ENCODE results near the gene BCL2L2. TPM values are rescaled to one million over a fixed set of nuclear protein-coding genes. Genes with fewer than 3 reads are reported as not detected.

The BCL2L2 gene
- total RNA-seq, 1 experiment from 2014 or later = 18.2 TPM

DNA sequence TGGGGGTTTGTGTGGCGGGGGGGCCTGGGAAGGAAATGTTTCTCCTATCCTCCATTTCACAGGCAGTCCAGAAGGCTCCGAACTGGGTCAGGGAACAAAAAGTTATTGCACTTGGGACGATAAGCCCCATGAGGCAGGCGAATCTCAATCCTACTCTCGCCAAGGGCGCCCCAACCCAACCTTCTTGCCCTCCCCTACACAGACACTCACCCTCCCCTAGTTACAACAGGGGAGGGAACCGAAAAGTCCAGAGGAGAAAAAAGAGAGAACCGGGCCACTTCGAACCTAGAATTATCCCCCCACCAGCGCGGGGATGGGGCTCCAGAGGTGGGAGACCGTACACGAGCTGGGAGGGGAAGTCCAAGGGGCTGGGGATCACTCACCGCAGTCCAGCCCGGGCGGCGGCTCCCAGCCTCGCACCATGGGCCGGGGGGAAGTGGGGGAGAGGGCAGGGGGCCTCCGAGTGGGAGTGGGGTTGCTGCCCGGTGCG lies 21.1 kb upstream of the BCL2L2 start:
- TF ChIP-seq NFATC4 (CRISPR knock-in tag; IDR thresholded peaks at IDR 0.05) = no peak
- TF ChIP-seq, protein P1, sequence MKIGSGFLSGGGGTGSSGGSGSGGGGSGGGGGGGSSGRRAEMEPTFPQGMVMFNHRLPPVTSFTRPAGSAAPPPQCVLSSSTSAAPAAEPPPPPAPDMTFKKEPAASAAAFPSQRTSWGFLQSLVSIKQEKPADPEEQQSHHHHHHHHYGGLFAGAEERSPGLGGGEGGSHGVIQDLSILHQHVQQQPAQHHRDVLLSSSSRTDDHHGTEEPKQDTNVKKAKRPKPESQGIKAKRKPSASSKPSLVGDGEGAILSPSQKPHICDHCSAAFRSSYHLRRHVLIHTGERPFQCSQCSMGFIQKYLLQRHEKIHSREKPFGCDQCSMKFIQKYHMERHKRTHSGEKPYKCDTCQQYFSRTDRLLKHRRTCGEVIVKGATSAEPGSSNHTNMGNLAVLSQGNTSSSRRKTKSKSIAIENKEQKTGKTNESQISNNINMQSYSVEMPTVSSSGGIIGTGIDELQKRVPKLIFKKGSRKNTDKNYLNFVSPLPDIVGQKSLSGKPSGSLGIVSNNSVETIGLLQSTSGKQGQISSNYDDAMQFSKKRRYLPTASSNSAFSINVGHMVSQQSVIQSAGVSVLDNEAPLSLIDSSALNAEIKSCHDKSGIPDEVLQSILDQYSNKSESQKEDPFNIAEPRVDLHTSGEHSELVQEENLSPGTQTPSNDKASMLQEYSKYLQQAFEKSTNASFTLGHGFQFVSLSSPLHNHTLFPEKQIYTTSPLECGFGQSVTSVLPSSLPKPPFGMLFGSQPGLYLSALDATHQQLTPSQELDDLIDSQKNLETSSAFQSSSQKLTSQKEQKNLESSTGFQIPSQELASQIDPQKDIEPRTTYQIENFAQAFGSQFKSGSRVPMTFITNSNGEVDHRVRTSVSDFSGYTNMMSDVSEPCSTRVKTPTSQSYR (CRISPR knock-in tag; IDR thresholded peaks at IDR 0.05) = no peak
- TF ChIP-seq, protein P2, sequence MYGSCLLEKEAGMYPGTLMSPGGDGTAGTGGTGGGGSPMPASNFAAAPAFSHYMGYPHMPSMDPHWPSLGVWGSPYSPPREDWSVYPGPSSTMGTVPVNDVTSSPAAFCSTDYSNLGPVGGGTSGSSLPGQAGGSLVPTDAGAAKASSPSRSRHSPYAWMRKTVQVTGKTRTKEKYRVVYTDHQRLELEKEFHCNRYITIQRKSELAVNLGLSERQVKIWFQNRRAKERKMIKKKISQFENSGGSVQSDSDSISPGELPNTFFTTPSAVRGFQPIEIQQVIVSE (CRISPR knock-in tag; IDR thresholded peaks at IDR 0.05; ENCODE audit: borderline replicate concordance) = no peak
- TF ChIP-seq, protein P3, sequence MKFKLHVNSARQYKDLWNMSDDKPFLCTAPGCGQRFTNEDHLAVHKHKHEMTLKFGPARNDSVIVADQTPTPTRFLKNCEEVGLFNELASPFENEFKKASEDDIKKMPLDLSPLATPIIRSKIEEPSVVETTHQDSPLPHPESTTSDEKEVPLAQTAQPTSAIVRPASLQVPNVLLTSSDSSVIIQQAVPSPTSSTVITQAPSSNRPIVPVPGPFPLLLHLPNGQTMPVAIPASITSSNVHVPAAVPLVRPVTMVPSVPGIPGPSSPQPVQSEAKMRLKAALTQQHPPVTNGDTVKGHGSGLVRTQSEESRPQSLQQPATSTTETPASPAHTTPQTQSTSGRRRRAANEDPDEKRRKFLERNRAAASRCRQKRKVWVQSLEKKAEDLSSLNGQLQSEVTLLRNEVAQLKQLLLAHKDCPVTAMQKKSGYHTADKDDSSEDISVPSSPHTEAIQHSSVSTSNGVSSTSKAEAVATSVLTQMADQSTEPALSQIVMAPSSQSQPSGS (CRISPR knock-in tag; IDR thresholded peaks at IDR 0.05; ENCODE audit: borderline replicate concordance, low read depth) = no peak
- TF ChIP-seq, protein P4, sequence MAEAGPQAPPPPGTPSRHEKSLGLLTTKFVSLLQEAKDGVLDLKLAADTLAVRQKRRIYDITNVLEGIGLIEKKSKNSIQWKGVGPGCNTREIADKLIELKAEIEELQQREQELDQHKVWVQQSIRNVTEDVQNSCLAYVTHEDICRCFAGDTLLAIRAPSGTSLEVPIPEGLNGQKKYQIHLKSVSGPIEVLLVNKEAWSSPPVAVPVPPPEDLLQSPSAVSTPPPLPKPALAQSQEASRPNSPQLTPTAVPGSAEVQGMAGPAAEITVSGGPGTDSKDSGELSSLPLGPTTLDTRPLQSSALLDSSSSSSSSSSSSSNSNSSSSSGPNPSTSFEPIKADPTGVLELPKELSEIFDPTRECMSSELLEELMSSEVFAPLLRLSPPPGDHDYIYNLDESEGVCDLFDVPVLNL (CRISPR knock-in tag; IDR thresholded peaks at IDR 0.05; ENCODE audit: borderline replicate concordance, low read depth) = no peak
- no peak for TF ChIP-seq CREM (CRISPR knock-in tag; IDR thresholded peaks at IDR 0.05)
- TF ChIP-seq ZNF423 (CRISPR knock-in tag; IDR thresholded peaks at IDR 0.05) = no peak
- TF ChIP-seq ZNF232 (CRISPR knock-in tag; IDR thresholded peaks at IDR 0.05) = no peak
- TF ChIP-seq, protein P5, sequence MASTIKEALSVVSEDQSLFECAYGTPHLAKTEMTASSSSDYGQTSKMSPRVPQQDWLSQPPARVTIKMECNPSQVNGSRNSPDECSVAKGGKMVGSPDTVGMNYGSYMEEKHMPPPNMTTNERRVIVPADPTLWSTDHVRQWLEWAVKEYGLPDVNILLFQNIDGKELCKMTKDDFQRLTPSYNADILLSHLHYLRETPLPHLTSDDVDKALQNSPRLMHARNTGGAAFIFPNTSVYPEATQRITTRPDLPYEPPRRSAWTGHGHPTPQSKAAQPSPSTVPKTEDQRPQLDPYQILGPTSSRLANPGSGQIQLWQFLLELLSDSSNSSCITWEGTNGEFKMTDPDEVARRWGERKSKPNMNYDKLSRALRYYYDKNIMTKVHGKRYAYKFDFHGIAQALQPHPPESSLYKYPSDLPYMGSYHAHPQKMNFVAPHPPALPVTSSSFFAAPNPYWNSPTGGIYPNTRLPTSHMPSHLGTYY (CRISPR knock-in tag; IDR thresholded peaks at IDR 0.05) = no peak
- no peak for TF ChIP-seq ZBTB21 (CRISPR knock-in tag; IDR thresholded peaks at IDR 0.05; ENCODE audit: borderline replicate concordance)
- no peak for TF ChIP-seq TP53 (CRISPR knock-in tag; IDR thresholded peaks at IDR 0.05)
- TF ChIP-seq SOX15 (CRISPR knock-in tag; IDR thresholded peaks at IDR 0.05) = no peak
- no peak for TF ChIP-seq MXD4 (CRISPR knock-in tag; IDR thresholded peaks at IDR 0.05; ENCODE audit: borderline replicate concordance)
- no peak for TF ChIP-seq FOXJ3 (CRISPR knock-in tag; IDR thresholded peaks at IDR 0.05; ENCODE audit: borderline replicate concordance)
- TF ChIP-seq, protein P6, sequence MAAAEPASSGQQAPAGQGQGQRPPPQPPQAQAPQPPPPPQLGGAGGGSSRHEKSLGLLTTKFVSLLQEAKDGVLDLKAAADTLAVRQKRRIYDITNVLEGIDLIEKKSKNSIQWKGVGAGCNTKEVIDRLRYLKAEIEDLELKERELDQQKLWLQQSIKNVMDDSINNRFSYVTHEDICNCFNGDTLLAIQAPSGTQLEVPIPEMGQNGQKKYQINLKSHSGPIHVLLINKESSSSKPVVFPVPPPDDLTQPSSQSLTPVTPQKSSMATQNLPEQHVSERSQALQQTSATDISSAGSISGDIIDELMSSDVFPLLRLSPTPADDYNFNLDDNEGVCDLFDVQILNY (CRISPR knock-in tag; IDR thresholded peaks at IDR 0.05) = no peak
- DNase-seq (ENCODE audit: low spot score) (no peak), ATAC-seq (peak; percentile 30)
- Mint-ChIP-seq H3K4me1 (peaks cover 19% of the 10 kb centered on the region), H3K27ac (no peak overlapping the region), H3K36me3 (no peaks in the 10 kb centered on the region), H3K27me3 (ENCODE audit: low read depth) (peaks cover 60% of the 10 kb centered on the region), H3K4me3 (peak overlapping the region; percentile 93), H3K9me3 (no peaks in the 10 kb centered on the region)
- POLR2A ChIA-PET = interaction anchor here (0.7 to 1.7 kb wide), 6 partner anchors 9 to 875 kb away, joined by 3 to 8 read pairs (median 6); partner anchors contain the start of genes BCL2L2 and IRF9
- CTCF ChIA-PET = interaction anchor here (0.6 to 2.3 kb wide), 11 partner anchors 9 to 165 kb away, joined by 3 to 23 read pairs (median 5); partner anchors contain the start of genes BCL2L2 and PABPN1

Measured in WTC11 (cell line).